DOHH2 (cell line): Measurements from ENCODE around the gene BUD13.

Experiments
- EZH2phosphoT487 ChIP-seq: fragments of 200-600 bp; sonication (generic); IDR thresholded peaks from 2 replicates; pipeline ENCODE4 v1.6.1; 2017; ENCODE audit warnings: borderline replicate concordance, mild to moderate bottlenecking, antibody characterized with exemption, low read length, moderate library complexity, mixed read lengths
- TF ChIP-seq, protein P1 (sequence below): fragments of 200-600 bp; sonication (generic); IDR thresholded peaks from one replicate; pipeline ENCODE4 v1.5.1; 2014; ENCODE audit warnings: antibody characterized with exemption, mild to moderate bottlenecking, low read depth, low read length; ENCODE audit not compliant: poor library complexity, severe bottlenecking

DNA sequence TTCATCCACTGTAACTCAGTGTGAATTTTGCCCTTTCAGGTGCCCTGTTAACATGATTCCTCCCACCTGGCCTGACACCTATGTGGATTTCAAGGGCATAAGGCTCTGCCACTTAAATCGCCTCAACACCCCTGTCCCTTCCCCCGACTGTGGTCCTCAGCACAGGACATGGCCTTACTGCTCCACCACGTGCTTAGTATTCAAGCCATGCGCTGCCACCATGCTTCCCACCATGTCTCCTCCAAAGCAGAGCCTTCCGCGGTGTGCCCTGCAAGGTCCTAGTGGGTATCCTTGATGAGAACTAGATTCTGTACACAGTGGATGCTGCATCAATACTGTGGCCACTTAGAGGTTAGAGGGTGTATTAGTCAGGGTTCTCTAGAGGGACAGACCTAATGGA, 51.9 kb downstream of the BUD13 start:
- TF ChIP-seq, protein P1, sequence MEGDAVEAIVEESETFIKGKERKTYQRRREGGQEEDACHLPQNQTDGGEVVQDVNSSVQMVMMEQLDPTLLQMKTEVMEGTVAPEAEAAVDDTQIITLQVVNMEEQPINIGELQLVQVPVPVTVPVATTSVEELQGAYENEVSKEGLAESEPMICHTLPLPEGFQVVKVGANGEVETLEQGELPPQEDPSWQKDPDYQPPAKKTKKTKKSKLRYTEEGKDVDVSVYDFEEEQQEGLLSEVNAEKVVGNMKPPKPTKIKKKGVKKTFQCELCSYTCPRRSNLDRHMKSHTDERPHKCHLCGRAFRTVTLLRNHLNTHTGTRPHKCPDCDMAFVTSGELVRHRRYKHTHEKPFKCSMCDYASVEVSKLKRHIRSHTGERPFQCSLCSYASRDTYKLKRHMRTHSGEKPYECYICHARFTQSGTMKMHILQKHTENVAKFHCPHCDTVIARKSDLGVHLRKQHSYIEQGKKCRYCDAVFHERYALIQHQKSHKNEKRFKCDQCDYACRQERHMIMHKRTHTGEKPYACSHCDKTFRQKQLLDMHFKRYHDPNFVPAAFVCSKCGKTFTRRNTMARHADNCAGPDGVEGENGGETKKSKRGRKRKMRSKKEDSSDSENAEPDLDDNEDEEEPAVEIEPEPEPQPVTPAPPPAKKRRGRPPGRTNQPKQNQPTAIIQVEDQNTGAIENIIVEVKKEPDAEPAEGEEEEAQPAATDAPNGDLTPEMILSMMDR = no peak
- no peak for TF ChIP-seq EZH2phosphoT487
